Embryonic facial prominence (tissue), 1 donor: ENCODE measurements around the gene STAB1.
A peak's percentile ranks its signal among the peaks of the same experiment; 100 is the strongest.
"Not testable (repeated sequence)": the region's sequence is repeated elsewhere in the genome, so short reads cannot be mapped to it uniquely, and the experiment has no call there.

ENCODE experiments used
- DNase-seq: peaks from one replicate; pipeline ENCODE4 v3.0.0-alpha.2; 2016; ENCODE audit errors: extremely low spot score

STAB1 gene

DNA sequence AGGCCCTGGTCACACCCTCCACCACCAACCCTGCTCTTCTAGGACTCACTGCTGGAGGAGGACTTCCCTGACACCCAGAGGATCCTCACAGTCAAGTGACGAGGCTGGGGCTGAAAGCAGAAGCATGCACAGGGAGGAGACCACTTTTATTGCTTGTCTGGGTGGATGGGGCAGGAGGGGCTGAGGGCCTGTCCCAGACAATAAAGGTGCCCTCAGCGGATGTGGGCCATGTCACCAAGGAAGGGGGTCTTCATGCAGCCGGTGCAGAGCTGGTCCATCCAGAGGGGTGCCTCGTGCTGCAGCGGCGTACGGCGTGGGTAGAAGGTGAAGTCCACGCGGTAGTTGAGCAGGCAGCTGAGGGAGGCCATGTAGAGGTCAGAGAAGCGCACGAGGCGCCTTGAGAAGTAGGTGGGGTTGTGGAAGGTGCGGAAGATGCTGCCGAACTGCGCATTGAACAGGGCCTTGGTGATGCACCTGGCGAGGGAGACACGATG lies 29.2 kb downstream of the STAB1 start:
- no peak for DNase-seq

GRCh38 chr3:52524752-52525679 lies 29.9 kb downstream of the STAB1 start:
- DNase-seq = peak; percentile 46

DNA sequence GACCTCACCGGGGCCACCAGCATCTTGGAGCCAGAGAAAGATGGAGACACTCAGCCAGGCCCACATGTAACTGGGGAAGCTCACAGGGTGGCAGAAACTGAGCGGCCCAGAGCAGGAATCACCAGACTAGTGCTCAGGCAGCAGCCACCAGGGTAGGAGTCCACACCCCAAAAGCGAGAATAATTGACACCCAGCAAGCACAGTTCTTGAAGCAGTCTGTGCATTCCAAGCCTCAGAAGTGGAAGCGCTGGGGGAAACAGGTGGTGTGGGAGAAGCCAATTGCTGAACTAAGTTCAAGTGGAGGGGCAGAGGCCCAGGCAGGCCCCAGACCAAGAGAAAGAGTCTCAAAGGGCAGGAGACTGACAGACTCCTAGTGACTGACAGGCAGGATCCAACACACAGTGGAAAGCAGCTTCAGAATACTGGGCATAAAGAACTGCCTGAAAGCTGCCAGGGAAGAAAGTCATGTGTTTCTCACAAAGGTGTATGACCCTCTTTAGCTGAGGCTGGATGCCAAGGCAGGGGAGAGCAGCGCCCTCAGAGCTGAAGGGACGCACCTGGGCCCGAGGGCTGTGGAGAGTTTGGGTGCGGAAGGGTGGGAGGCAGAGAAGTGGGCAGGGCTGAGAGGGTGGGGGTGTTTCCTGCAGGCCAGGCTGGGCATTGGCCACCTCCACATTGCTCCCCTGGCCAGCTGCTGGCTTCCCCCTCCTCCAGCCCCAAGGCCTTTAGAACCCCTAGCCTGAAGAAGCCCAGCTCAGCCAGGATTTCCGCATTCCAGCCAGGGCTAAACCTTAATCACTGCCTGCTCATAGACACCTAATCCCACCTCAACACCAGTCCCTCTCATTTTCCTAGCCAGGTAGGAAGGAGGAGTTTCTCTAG lies 30.8 kb downstream of the STAB1 start:
- no peak for DNase-seq

GRCh38 chr3:52526671-52527038 lies 31.5 kb downstream of the STAB1 start:
- DNase-seq = not testable (repeated sequence)

DNA sequence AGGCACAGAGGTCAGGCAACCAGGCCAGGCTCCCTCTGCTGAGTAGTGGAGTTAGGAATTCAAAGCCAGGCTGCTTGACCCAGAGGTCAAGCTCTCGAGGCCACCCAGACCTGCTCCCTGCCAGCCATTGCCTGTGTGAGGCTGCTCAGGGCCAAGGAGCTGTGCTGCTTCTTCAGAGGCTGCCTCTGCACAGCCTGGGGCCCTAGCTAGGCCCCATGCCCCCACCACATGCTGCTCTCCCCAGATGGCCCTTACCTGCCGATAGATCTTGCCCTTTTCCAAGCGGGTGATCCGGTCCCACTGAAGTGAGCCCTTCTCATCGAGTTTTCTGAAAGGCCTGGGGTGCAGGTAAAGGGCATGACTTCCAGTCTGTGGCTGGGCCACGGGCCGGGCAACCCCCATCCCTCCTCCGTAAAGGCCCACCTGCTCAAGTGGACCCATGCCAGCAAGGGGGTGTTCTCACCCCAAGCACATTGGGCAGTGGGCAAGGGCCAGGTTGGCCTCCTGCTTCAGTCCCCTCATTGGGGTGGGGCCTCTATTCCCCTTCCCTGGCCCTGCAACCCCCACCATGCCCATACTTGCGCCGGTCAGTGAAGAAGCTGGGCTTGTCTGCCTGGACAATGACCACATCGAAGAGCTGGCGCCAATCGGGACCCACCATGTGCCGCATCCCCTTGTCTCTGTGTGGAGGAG lies 32.0 kb downstream of the STAB1 start:
- no peak for DNase-seq

GRCh38 chr3:52527732-52528585 lies 32.8 kb downstream of the STAB1 start:
- DNase-seq = no peak

DNA sequence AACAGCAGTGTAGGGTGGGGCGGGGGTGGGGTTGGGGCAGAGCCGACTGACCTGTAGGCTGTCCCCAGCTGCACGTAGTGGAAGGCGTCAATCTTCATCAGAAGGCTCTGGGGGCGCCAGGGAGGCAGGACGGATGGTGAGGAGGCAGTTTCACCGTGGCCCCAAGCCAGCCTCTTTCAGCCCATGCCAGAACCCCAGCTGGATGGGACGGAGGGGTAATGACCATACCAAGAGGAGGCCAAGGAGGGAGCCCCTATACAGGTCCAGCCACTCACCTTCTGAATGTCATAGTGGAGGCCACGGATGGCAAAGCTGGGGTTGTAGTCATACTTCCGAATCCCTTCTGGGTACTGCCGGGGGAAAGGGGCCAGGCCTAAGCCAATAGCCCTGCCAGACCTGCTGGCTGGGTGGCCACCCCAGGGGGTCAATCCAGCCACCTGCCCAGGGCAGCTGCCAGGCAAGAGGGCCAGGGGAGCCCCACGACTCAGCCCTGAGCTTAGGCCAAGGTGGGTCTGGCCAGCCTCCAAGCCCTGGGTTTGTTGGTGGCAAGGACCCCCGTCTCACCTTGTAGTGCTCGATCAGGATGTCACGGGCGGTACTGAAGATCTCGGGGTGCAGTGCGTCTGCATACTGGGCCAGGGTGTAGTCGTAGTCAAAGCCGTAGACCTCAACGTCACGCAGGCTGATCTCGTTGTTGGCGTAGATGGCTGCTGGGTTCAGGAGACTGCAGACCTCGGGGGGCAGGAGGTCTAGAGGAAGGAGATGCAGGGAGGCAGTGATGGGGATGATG lies 33.6 kb downstream of the STAB1 start:
- no peak for DNase-seq

- DNase-seq = no peak
These were observed 34.5 kb downstream of the STAB1 start for GRCh38 chr3:52529376-52530333.

DNA sequence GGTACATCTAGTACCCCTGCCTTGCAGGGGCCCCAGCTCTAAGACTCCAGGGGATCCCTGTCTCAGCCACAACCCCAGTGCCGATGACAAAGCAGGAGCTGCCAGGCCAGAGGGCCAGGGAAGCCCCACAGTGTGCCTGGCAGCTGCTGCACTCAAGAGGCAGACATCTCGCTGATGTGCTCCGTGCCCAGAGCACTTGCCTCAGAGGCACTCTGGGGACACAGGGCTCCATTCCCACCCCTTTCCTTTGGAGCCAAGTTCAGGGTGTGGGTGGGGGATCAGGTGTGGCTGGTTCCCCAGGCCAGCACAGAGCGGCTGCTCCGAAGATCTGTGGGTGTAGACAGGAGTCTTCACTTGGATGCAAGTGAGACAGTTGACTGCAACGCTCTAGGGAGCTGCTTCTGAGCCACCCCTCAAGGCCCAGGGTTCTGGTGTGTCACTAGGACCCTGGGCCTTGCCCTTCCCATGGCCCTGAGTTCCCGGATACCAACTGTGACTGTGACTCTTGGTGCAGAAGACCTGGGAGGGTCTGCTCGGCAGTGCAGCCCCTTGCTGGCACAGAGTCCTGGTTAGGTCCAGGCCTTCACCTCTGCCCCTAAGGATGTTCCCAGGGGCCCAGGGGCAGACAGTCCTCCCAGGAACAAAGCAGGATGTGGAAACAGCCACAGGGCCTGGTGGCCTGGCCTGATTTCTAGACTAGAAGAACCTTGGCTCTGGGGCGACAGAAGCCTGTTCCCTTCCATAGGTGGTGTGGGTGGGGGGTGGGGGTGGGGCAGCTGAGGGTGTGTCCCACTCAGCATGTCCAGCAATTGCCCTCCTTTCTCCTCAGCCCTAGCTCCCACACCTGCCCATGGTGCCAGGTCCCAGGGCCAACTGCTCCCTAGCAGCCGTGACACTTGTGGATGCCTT lies 36.0 kb downstream of the STAB1 start:
- DNase-seq = no peak

- no peak for DNase-seq
These were observed 36.9 kb downstream of the STAB1 start for GRCh38 chr3:52531860-52532516.

- no peak for DNase-seq
These were observed 37.3 kb downstream of the STAB1 start for GRCh38 chr3:52532517-52532837.

GRCh38 chr3:52532838-52533622 lies 37.9 kb downstream of the STAB1 start:
- no peak for DNase-seq

DNA sequence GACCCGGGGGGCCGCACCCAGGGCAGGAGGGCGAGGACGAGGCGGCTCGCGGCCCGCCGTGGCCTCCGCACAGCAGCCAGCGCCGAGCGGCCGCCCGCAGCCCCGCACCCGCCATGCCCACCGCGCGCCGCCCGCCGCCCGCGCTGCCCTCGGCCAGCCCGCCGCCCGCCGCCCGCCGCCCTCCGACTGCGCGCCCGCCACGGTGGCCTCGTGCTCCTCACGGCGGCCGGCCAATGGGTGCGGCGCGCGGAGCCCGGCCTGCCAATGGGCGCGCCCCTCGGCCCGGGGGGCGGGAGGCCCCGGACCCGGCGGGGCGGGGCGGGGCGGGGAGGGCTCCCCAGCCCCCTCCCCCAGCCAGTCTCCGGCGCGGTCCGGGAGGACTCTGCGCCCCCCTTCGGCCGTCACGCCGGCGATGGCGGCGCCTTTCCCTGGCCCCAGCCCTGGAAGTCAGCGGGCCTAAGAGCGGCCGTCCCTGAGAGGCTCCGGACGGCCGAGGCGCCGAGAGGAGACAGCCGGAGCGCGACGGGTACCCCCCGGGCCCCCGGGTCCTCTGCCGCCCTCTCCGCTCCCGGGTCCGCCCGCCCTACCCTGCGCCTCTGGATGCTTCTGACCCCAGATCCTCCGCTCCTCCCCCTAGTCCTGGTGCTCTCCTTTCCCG lies 38.6 kb downstream of the STAB1 start, which contains the start of gene NT5DC2:
NT5DC2 (minus strand) TSS at position 235 of the 658 bp plus-strand sequence; CDS start at position 115, 120 bp downstream.
- peak; percentile 36 for DNase-seq

DNA sequence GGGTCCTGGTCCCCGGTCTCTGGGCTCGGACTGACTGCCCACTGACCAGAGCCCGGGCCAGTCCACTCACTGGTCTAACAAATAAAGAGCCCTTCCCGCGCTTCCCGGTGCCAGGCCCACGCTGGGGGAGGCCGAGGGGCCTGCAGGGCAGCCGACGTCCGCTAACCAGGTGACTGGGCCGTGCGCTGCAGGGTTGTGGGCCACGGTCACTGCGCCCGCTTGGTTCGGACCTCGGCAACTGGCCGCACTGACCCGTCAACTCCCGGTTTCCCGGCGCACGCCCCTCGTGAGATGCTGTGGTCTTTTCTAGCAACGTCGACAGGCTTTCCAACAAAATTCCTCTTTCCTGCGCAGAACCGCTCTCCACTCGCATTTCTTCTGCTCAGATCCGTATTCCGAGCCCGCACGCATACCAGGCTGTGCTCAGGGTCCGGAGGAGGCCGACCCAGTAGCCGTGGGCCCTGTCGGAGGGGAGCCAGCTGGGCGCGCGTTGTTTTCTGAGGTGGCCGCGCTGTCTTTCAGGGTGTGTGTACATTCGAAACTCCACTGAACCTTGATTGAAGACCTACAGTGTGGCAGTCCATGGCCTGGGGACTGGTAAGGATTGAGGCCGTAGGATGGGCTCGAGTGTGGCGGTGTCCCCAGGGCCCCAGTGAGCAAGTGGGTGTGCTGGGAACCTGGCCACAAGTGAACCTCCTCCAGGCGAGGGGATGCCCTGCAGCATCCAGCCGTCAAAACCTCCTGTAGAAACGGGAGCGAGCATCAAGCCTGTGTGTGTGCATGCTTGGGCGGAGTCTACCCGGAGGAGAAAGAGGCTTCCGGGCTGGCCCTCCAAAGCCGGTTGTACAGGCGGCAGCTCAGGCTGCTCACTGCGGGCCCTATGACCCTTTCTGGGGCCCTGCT lies 39.4 kb downstream of the STAB1 start:
- no peak for DNase-seq
